CD8-positive, alpha-beta memory T cell (primary cell): Measurements from ENCODE around the gene PCDHA7. TPM values are rescaled to one million over a fixed set of nuclear protein-coding genes. Genes with fewer than 3 reads are reported as not detected.
"Not testable (repeated sequence)": the region's sequence is repeated elsewhere in the genome, so short reads cannot be mapped to it uniquely, and the experiment has no call there.

Experiments
- CTCF ChIA-PET: fragments of 350-600 bp; sonication (Branson Sonifier 250); formaldehyde crosslinking; loops from one replicate; lab custom pipeline; 2021; ENCODE audit warnings: antibody characterized with exemption; lab: Charles Lee
- POLR2A ChIA-PET: fragments of 350-600 bp; sonication (Branson Sonifier 250); formaldehyde crosslinking; loops from one replicate; lab custom pipeline; 2021; ENCODE audit warnings: antibody characterized with exemption; lab: Charles Lee
- DNase-seq, 5 donors: peaks; one replicate each; pipeline versions ENCODE4 v3.0.0 to v3.0.0-alpha.2; 2020 to 2022; ENCODE audit warnings: mixed read lengths in 1 of 5
- H3K27ac ChIP-seq: one replicate; pipeline ENCODE4 v1.7.0; 2013; ENCODE audit warnings: low read depth, mild to moderate bottlenecking, low read length, moderate library complexity
- H3K27me3 ChIP-seq: 2 replicates; pipeline ENCODE4 v1.7.0; 2013; ENCODE audit warnings: low read length, mild to moderate bottlenecking; ENCODE audit not compliant: insufficient read depth, poor library complexity, severe bottlenecking
- H3K36me3 ChIP-seq: 2 replicates; pipeline ENCODE4 v1.7.0; 2013; ENCODE audit warnings: mild to moderate bottlenecking, low read length, moderate library complexity; ENCODE audit not compliant: insufficient read depth
- H3K4me1 ChIP-seq: 2 replicates; pipeline ENCODE4 v1.7.0; 2013; ENCODE audit warnings: mild to moderate bottlenecking, low read length, moderate library complexity; ENCODE audit not compliant: insufficient read depth
- H3K4me3 ChIP-seq: 2 replicates; pipeline ENCODE4 v1.7.0; 2013; ENCODE audit warnings: mild to moderate bottlenecking, low read length
- H3K9me3 ChIP-seq: 2 replicates; pipeline ENCODE4 v1.7.0; 2013; ENCODE audit warnings: mild to moderate bottlenecking, low read length
- H3K27ac Mint-ChIP-seq, 8 donors: one replicate each; pipeline ENCODE4 v1.8.0; 2020 to 2021; ENCODE audit warnings: mixed read lengths in 8 of 8, mild to moderate bottlenecking in 6 of 8, inconsistent platforms in 3 of 8, moderate library complexity in 3 of 8
- H3K27me3 Mint-ChIP-seq, 2 donors: one replicate each; pipeline ENCODE4 v1.8.0; 2020 to 2021; ENCODE audit warnings: mixed read lengths in 2 of 2, mild to moderate bottlenecking in 1 of 2, moderate library complexity in 1 of 2
- H3K36me3 Mint-ChIP-seq, 3 donors: one replicate each; pipeline ENCODE4 v1.8.0; 2020 to 2021; ENCODE audit warnings: mixed read lengths in 3 of 3, inconsistent platforms in 1 of 3, mild to moderate bottlenecking in 1 of 3
- H3K4me1 Mint-ChIP-seq, 3 donors: one replicate each; pipeline ENCODE4 v1.8.0; 2020 to 2021; ENCODE audit warnings: mixed read lengths in 3 of 3, inconsistent platforms in 1 of 3, mild to moderate bottlenecking in 1 of 3
- H3K4me3 Mint-ChIP-seq, 7 donors: one replicate each; pipeline ENCODE4 v1.8.0; 2020 to 2021; ENCODE audit warnings: mixed read lengths in 7 of 7, mild to moderate bottlenecking in 6 of 7, moderate library complexity in 4 of 7, inconsistent platforms in 2 of 7
- H3K9me3 Mint-ChIP-seq, 5 donors: one replicate each; pipeline ENCODE4 v1.8.0; 2020 to 2022; ENCODE audit warnings: mixed read lengths in 5 of 5, mild to moderate bottlenecking in 3 of 5, moderate library complexity in 2 of 5, inconsistent platforms in 1 of 5
- polyA plus RNA-seq: library from polyadenylated mRNA; unstranded; fragments of 300-500 nt; fragmentation: Illumina TruSeq; gene quantifications from one replicate; pipeline ENCODE4 v1.2.3, GENCODE V29; 2021
- total RNA-seq, 2 experiments: library from RNA; stranded (reverse); gene quantifications; one replicate each; pipeline ENCODE4 v1.2.3, GENCODE V29; 2021

Gene PCDHA7
- total and polyA plus RNA-seq, 3 experiments from 2014 or later = not detected

GRCh38 chr5:140868721-140869554 lies 34.9 kb downstream of the PCDHA7 start, which contains the start of gene PCDHA11:
TSS of gene PCDHA11 (plus strand) at chr5:140868957. CDS start at chr5:140869104, 147 bp downstream.
- Mint-ChIP-seq H3K36me3 (peaks cover 0 to 4% (median 0%) of the 10 kb centered on the region in 3 donors), H3K4me3 (no peak within 1 kb of the TSS), H3K9me3 (peaks cover 11 to 26% (median 14%) of the 10 kb centered on the region in 5 donors), H3K27ac (no peak within 1 kb of the TSS), H3K27me3 (peaks cover 2 to 24% of the 10 kb centered on the region in 2 donors), H3K4me1 (no peaks in the 10 kb centered on the region)
- DNase-seq = no peak
- Histone ChIP-seq H3K4me3 (no peak within 1 kb of the TSS), H3K27ac (no peak within 1 kb of the TSS), H3K27me3 (no peaks in the 10 kb centered on the region), H3K9me3 (no peaks in the 10 kb centered on the region), H3K36me3 (no peaks in the 10 kb centered on the region), H3K4me1 (no peaks in the 10 kb centered on the region)
- POLR2A ChIA-PET = no interaction called here
- CTCF ChIA-PET = no interaction called here

- Mint-ChIP-seq H3K9me3 (peaks cover 11 to 31% (median 14%) of the 10 kb centered on the region in 5 donors), H3K4me3 (no peak overlapping the region), H3K4me1 (no peaks in the 10 kb centered on the region), H3K27me3 (peaks cover 2 to 26% of the 10 kb centered on the region in 2 donors), H3K27ac (no peak overlapping the region), H3K36me3 (peaks cover 0 to 8% (median 0%) of the 10 kb centered on the region in 3 donors)
- no peak for DNase-seq
- Histone ChIP-seq H3K4me3 (no peak overlapping the region), H3K27ac (no peak overlapping the region), H3K4me1 (no peaks in the 10 kb centered on the region), H3K27me3 (no peaks in the 10 kb centered on the region), H3K9me3 (no peaks in the 10 kb centered on the region), H3K36me3 (no peaks in the 10 kb centered on the region)
- ChIA-PET POLR2A (no interaction called here), CTCF (no interaction called here)
Observed at GRCh38 chr5:140869555-140869886, 35.5 kb downstream of the PCDHA7 start.

GRCh38 chr5:140870221-140871201 lies 36.4 kb downstream of the PCDHA7 start:
- H3K4me1 ChIP-seq = no peaks in the 10 kb centered on the region
- Mint-ChIP-seq H3K36me3 (peaks cover 0 to 9% (median 0%) of the 10 kb centered on the region in 3 donors), H3K4me1 (no peaks in the 10 kb centered on the region), H3K4me3 (no peak overlapping the region), H3K9me3 (peaks cover 10 to 40% (median 22%) of the 10 kb centered on the region in 5 donors), H3K27me3 (peaks cover 10 to 30% of the 10 kb centered on the region in 2 donors), H3K27ac (no peak overlapping the region)
- H3K4me3 ChIP-seq = no peak overlapping the region
- CTCF ChIA-PET = no interaction called here
- POLR2A ChIA-PET = no interaction called here
- no peak for DNase-seq
- H3K27ac ChIP-seq = no peak overlapping the region
- H3K36me3 ChIP-seq = no peaks in the 10 kb centered on the region
- no peaks in the 10 kb centered on the region for H3K27me3 ChIP-seq
- H3K9me3 ChIP-seq = no peaks in the 10 kb centered on the region

GRCh38 chr5:140875085-140876065 lies 41.3 kb downstream of the PCDHA7 start, which contains the start of gene PCDHA12:
TSS of gene PCDHA12 (plus strand) at chr5:140875308. CDS start at chr5:140875473, 165 bp downstream.
- no peak within 1 kb of the TSS for H3K4me3 ChIP-seq
- ChIA-PET CTCF (no interaction called here), POLR2A (no interaction called here)
- Mint-ChIP-seq H3K4me1 (no peaks in the 10 kb centered on the region), H3K27ac (no peak within 1 kb of the TSS), H3K9me3 (peaks cover 6 to 38% (median 31%) of the 10 kb centered on the region in 5 donors), H3K4me3 (no peak within 1 kb of the TSS), H3K27me3 (peaks cover 30 to 41% of the 10 kb centered on the region in 2 donors), H3K36me3 (peaks cover 0 to 5% (median 0%) of the 10 kb centered on the region in 3 donors)
- H3K4me1 ChIP-seq = no peaks in the 10 kb centered on the region
- H3K36me3 ChIP-seq = no peaks in the 10 kb centered on the region
- no peak within 1 kb of the TSS for H3K27ac ChIP-seq
- DNase-seq = no peak
- peaks cover 3% of the 10 kb centered on the region for H3K9me3 ChIP-seq
- peaks cover 4% of the 10 kb centered on the region for H3K27me3 ChIP-seq

GRCh38 chr5:140876541-140877261 lies 42.6 kb downstream of the PCDHA7 start:
- H3K9me3 ChIP-seq, H3K36me3 ChIP-seq, DNase-seq, H3K36me3 Mint-ChIP-seq, H3K27ac Mint-ChIP-seq, H3K27me3 ChIP-seq, H3K4me1 Mint-ChIP-seq, H3K4me1 ChIP-seq, POLR2A ChIA-PET, CTCF ChIA-PET, H3K4me3 Mint-ChIP-seq, H3K4me3 ChIP-seq, H3K27ac ChIP-seq: not testable (repeated sequence)
- H3K27me3 Mint-ChIP-seq = peaks cover 35 to 50% of the 10 kb centered on the region in 2 donors
- peaks cover 14 to 46% (median 36%) of the 10 kb centered on the region in 5 donors for H3K9me3 Mint-ChIP-seq

GRCh38 chr5:140877262-140877581 lies 43.2 kb downstream of the PCDHA7 start:
- Histone ChIP-seq H3K27ac (no peak overlapping the region), H3K4me3 (no peak overlapping the region), H3K27me3 (peaks cover 4% of the 10 kb centered on the region), H3K36me3 (no peaks in the 10 kb centered on the region), H3K9me3 (peaks cover 3% of the 10 kb centered on the region), H3K4me1 (no peaks in the 10 kb centered on the region)
- POLR2A ChIA-PET = no interaction called here
- peaks cover 36 to 50% of the 10 kb centered on the region in 2 donors for H3K27me3 Mint-ChIP-seq
- H3K27ac Mint-ChIP-seq = no peak overlapping the region
- CTCF ChIA-PET = no interaction called here
- DNase-seq = no peak
- H3K9me3 Mint-ChIP-seq = peaks cover 13 to 44% (median 34%) of the 10 kb centered on the region in 5 donors
- H3K36me3 Mint-ChIP-seq = peaks cover 0 to 5% (median 0%) of the 10 kb centered on the region in 3 donors
- no peaks in the 10 kb centered on the region for H3K4me1 Mint-ChIP-seq
- no peak overlapping the region for H3K4me3 Mint-ChIP-seq
